ENCODE data around the gene SLC25A41.
A peak's percentile ranks its signal among the peaks of the same experiment; 100 is the strongest.
"Not testable (repeated sequence)": the region's sequence is repeated elsewhere in the genome, so short reads cannot be mapped to it uniquely, and the experiment has no call there.

The SLC25A41 gene

GRCh38 chr19:6443986-6444385 lies 10.4 kb upstream of the SLC25A41 start:
- no peaks in the 10 kb centered on the region for H3K4me1 ChIP-seq (ENCODE audit: insufficient read depth, low read length)
- H3K9me3 ChIP-seq (ENCODE audit: insufficient read depth, low read depth, low read length): no peaks in the 10 kb centered on the region
- no peaks in the 10 kb centered on the region for H3K36me3 ChIP-seq (ENCODE audit: insufficient read depth, low read depth, low read length)
- no peak overlapping the region for H3K27ac ChIP-seq (ENCODE audit: low read length)
- H3K9ac ChIP-seq (ENCODE audit: low read depth, low read length): no peak overlapping the region
- no peak overlapping the region for H3K4me3 ChIP-seq (ENCODE audit: low read length)
- H3K27me3 ChIP-seq (ENCODE audit: insufficient read depth, low read length): no peaks in the 10 kb centered on the region

- no peaks in the 10 kb centered on the region for H3K36me3 ChIP-seq (ENCODE audit: insufficient read depth, low read depth, low read length)
- no peak overlapping the region for H3K9ac ChIP-seq (ENCODE audit: low read depth, low read length)
- no peak overlapping the region for H3K27ac ChIP-seq (ENCODE audit: low read length)
- no peaks in the 10 kb centered on the region for H3K4me1 ChIP-seq (ENCODE audit: insufficient read depth, low read length)
- no peak overlapping the region for H3K4me3 ChIP-seq (ENCODE audit: low read length)
- no peaks in the 10 kb centered on the region for H3K27me3 ChIP-seq (ENCODE audit: insufficient read depth, low read length)
- H3K9me3 ChIP-seq (ENCODE audit: insufficient read depth, low read depth, low read length): no peaks in the 10 kb centered on the region
Observed at GRCh38 chr19:6442087-6442688, 8.6 kb upstream of the SLC25A41 start.

DNA sequence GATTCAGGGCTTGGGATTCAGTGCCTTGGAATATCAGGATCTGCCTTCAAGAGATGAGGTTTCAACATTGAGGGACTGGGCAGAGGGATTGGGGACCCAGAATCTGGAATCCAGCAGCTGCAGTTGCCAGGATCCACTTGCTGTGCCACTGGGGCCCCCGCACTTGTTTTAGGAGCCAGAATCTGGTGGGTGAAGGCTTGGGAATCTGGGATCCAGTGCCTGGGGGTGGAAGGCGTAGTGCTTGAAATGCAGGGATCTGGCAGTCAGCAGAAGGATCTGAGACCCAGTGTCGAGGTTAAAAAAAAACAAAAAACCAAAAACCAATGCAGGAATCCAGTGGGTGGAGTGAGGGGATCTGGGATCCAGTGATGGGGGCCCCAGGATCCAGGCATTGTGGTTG lies 7.3 kb upstream of the SLC25A41 start:
- no peak overlapping the region for H3K9ac ChIP-seq (ENCODE audit: low read depth, low read length)
- no peaks in the 10 kb centered on the region for H3K4me1 ChIP-seq (ENCODE audit: insufficient read depth, low read length)
- no peak overlapping the region for H3K27ac ChIP-seq (ENCODE audit: low read length)
- H3K36me3 ChIP-seq (ENCODE audit: insufficient read depth, low read depth, low read length): no peaks in the 10 kb centered on the region
- H3K9me3 ChIP-seq (ENCODE audit: insufficient read depth, low read depth, low read length): no peaks in the 10 kb centered on the region
- no peaks in the 10 kb centered on the region for H3K27me3 ChIP-seq (ENCODE audit: insufficient read depth, low read length)
- no peak overlapping the region for H3K4me3 ChIP-seq (ENCODE audit: low read length)

GRCh38 chr19:6439743-6440142 lies 6.2 kb upstream of the SLC25A41 start:
- Histone ChIP-seq H3K9ac (ENCODE audit: low read depth, low read length) (no peak overlapping the region), H3K36me3 (ENCODE audit: insufficient read depth, low read depth, low read length) (no peaks in the 10 kb centered on the region), H3K27me3 (ENCODE audit: insufficient read depth, low read length) (no peaks in the 10 kb centered on the region), H3K4me3 (ENCODE audit: low read length) (no peak overlapping the region), H3K27ac (ENCODE audit: low read length) (no peak overlapping the region), H3K4me1 (ENCODE audit: insufficient read depth, low read length) (no peaks in the 10 kb centered on the region), H3K9me3 (ENCODE audit: insufficient read depth, low read depth, low read length) (no peaks in the 10 kb centered on the region)

- H3K4me3 ChIP-seq (ENCODE audit: low read length): no peak overlapping the region
- H3K27me3 ChIP-seq (ENCODE audit: insufficient read depth, low read length): peaks cover 12% of the 10 kb centered on the region
- H3K9ac ChIP-seq (ENCODE audit: low read depth, low read length): no peak overlapping the region
- no peak overlapping the region for H3K27ac ChIP-seq (ENCODE audit: low read length)
- no peaks in the 10 kb centered on the region for H3K36me3 ChIP-seq (ENCODE audit: insufficient read depth, low read depth, low read length)
- no peaks in the 10 kb centered on the region for H3K9me3 ChIP-seq (ENCODE audit: insufficient read depth, low read depth, low read length)
- H3K4me1 ChIP-seq (ENCODE audit: insufficient read depth, low read length): no peaks in the 10 kb centered on the region
Observed at GRCh38 chr19:6433165-6433564, 398 bp downstream of the SLC25A41 start.

- H3K27ac ChIP-seq (ENCODE audit: low read length): no peak overlapping the region
- no peaks in the 10 kb centered on the region for H3K4me1 ChIP-seq (ENCODE audit: insufficient read depth, low read length)
- no peak overlapping the region for H3K4me3 ChIP-seq (ENCODE audit: low read length)
- H3K36me3 ChIP-seq (ENCODE audit: insufficient read depth, low read depth, low read length): no peaks in the 10 kb centered on the region
- no peak overlapping the region for H3K9ac ChIP-seq (ENCODE audit: low read depth, low read length)
- H3K9me3 ChIP-seq (ENCODE audit: insufficient read depth, low read depth, low read length): no peaks in the 10 kb centered on the region
- H3K27me3 ChIP-seq (ENCODE audit: insufficient read depth, low read length): peaks cover 12% of the 10 kb centered on the region
Observed at GRCh38 chr19:6431891-6432290, 1.7 kb downstream of the SLC25A41 start.

DNA sequence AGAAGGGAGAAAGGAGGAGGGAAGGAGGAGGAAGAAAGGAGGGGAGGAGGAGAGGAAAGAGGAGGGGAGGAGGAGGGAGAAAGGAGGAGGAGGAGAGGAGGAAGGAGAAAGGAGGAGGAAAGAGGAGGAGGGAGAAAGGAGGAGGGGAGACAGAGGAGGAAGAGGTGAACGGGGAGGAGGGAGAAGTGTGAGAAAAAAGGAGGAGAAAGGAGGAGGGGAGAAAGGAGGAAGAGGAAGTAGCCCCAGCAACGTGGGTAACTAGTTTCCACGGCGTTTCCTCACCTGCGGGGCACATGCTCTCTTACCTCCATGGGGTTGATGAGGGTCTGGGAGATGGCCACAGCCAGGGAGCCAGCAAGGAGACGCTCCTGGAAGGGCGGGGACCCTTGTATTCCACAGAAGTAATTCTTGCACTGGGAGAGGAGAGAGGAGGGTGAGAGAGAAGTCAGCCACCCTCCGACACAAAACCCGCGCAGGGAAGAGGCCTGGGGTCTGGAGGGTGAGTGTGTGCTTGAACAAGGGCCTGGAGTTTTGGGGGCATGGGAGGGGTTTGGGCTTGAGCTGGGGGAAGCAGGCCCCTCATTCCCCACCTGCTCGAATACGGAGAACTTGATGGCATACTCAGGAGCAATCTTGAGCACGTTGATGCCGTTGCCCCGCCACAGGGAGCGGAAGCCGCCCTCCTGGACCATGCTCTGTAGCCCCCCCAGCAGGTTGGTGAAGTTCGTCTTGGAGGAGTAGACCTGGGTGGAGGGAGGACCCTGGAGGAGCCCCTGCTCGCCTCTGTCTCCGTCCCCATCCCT lies 3.9 kb downstream of the SLC25A41 start:
- Histone ChIP-seq H3K27ac (ENCODE audit: low read length) (no peak overlapping the region), H3K4me1 (ENCODE audit: insufficient read depth, low read length) (no peaks in the 10 kb centered on the region), H3K36me3 (ENCODE audit: insufficient read depth, low read depth, low read length) (no peaks in the 10 kb centered on the region), H3K9ac (ENCODE audit: low read depth, low read length) (no peak overlapping the region), H3K27me3 (ENCODE audit: insufficient read depth, low read length) (peaks cover 12% of the 10 kb centered on the region), H3K4me3 (ENCODE audit: low read length) (no peak overlapping the region), H3K9me3 (ENCODE audit: insufficient read depth, low read depth, low read length) (peaks cover 6% of the 10 kb centered on the region; the same call in 1 of the 2 replicates)

DNA sequence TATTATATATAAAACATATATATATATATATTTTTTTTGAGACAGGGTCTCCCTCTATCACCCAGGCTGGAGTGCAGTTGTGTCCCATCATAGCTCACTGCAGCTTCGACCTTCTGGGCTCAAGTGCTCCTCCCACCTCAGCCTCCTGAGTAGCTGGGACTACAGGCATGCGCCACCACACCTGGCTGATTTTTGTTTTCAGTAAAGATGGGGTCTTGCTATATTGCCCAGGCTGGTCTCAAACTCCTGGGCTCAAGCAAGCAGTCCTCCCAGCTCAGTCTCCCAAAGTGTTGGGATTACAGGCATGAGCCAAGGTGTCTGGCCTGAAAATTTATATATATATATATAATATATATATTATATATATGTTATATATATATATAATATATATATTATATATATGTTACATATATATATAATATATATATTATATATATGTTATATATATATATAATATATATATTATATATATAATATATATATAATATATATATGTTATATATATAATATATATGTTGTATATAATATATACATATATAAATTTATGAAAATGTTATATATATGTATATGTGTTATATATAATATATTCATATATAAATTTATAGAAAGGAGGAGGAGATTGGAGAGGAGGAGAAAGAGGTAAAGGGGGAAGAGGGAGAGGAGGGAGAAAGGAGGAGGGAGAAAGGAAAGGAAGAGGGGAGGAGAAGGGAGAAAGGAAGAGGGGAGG lies 4.7 kb downstream of the SLC25A41 start:
- not testable (repeated sequence) for H3K9me3 ChIP-seq (ENCODE audit: insufficient read depth, low read depth, low read length); H3K4me3 ChIP-seq (ENCODE audit: low read length)

DNA sequence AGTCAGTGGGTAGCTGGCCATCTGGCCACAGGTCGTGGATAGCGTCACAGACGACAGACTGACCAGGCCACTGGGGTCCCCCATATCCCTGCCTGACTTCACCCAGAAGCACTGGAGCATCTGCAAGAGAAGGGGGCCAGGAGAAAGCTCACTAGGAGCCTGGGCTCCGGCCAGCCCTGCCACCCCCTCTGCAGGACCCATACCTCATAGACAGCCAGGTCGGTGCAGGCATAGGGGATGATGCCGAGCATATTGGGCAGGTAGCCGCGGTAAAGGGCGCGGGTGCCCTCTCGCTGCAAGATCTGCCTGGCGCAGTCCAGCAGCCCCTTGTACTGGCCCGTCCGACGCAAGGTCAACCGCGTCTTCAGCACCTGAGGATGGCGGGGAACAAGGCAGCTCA lies 6.4 kb downstream of the SLC25A41 start:
- Histone ChIP-seq H3K4me3 (ENCODE audit: low read length) (no peak overlapping the region), H3K27me3 (ENCODE audit: insufficient read depth, low read length) (peaks cover 12% of the 10 kb centered on the region), H3K9ac (ENCODE audit: low read depth, low read length) (no peak overlapping the region)

More for the DNA sequence above, 4.7 kb downstream of the SLC25A41 start:
- not testable (repeated sequence) for H3K4me1 ChIP-seq (ENCODE audit: insufficient read depth, low read length); H3K27ac ChIP-seq (ENCODE audit: low read length); H3K9ac ChIP-seq (ENCODE audit: low read depth, low read length); H3K36me3 ChIP-seq (ENCODE audit: insufficient read depth, low read depth, low read length)
- peaks cover 12% of the 10 kb centered on the region for H3K27me3 ChIP-seq (ENCODE audit: insufficient read depth, low read length)

GRCh38 chr19:6425732-6426620 lies 7.6 kb downstream of the SLC25A41 start:
- Histone ChIP-seq H3K27ac (ENCODE audit: low read length) (no peak overlapping the region), H3K36me3 (ENCODE audit: insufficient read depth, low read depth, low read length) (peaks cover 24% of the 10 kb centered on the region), H3K4me3 (ENCODE audit: low read length) (peak overlapping the region; percentile 35; the same call in 1 of the 2 replicates), H3K27me3 (ENCODE audit: insufficient read depth, low read length) (peaks cover 12% of the 10 kb centered on the region), H3K9me3 (ENCODE audit: insufficient read depth, low read depth, low read length) (peaks cover 6% of the 10 kb centered on the region; the same call in 1 of the 2 replicates), H3K4me1 (ENCODE audit: insufficient read depth, low read length) (0 out of 2 replicates have a peak, but pooled peaks cover 2% of the 10 kb centered on the region), H3K9ac (ENCODE audit: low read depth, low read length) (peak overlapping the region; percentile 44; the same call in 1 of the 2 replicates)

More for the DNA sequence above, 6.4 kb downstream of the SLC25A41 start:
- Histone ChIP-seq H3K4me1 (ENCODE audit: insufficient read depth, low read length) (0 out of 2 replicates have a peak, but pooled peaks cover 2% of the 10 kb centered on the region), H3K9me3 (ENCODE audit: insufficient read depth, low read depth, low read length) (peaks cover 6% of the 10 kb centered on the region; the same call in 1 of the 2 replicates), H3K36me3 (ENCODE audit: insufficient read depth, low read depth, low read length) (peaks cover 12% of the 10 kb centered on the region), H3K27ac (ENCODE audit: low read length) (no peak overlapping the region)

All from iPS-20b (cell line).